ENCODE data around the gene RBFOX2.

The RBFOX2 gene

DNA sequence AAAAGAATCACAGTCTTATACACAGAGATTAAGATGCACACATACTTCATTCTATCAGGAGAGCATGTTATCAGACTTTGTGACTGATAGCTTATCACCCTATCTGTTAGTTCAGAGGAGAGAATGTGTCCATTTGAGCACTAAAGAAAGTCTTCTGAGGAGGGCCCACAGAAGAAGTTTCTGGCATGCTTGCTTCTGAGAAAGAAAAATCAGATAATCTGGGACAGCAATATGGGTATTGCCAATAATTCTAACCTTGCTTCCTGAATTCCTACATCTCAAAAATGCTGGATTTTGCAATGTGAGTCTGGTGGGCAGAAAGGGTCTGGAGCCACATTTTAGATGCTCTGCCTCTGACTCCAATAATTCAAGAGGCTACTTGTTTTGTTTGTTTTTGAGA, 128.9 kb downstream of the RBFOX2 start:
- DNase-seq (ENCODE audit: low read depth in 2 of 2), result no peak

DNA sequence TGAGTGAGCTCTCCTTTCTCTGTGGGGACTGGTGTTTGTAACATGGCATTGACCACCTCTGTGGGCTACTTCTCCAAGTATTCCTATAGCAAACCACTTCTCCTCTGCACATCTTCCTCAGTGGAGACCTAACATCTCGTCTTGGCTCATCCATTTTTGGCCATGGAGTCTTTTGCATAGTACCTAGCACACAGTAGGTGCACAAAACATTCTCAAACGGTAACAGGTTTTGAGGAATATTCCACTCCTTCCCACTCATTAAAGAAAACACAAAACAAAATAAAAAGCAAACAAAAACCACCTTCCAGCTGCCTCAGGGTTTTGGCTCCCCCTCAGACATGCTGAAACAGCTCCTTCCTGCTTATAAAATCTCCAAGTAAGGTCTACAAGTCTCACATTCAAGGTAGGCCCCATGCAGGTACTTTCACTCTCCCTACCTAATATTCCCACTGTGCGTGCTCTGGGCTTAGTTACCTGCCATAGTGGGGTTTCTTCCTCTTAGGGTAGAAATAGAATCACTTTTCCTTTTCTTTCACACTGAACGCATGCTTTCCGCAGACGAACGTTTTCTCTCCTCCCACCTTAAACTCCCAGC, 132.4 kb downstream of the RBFOX2 start:
- DNase-seq (ENCODE audit: low read depth in 2 of 2), result no peak

DNA sequence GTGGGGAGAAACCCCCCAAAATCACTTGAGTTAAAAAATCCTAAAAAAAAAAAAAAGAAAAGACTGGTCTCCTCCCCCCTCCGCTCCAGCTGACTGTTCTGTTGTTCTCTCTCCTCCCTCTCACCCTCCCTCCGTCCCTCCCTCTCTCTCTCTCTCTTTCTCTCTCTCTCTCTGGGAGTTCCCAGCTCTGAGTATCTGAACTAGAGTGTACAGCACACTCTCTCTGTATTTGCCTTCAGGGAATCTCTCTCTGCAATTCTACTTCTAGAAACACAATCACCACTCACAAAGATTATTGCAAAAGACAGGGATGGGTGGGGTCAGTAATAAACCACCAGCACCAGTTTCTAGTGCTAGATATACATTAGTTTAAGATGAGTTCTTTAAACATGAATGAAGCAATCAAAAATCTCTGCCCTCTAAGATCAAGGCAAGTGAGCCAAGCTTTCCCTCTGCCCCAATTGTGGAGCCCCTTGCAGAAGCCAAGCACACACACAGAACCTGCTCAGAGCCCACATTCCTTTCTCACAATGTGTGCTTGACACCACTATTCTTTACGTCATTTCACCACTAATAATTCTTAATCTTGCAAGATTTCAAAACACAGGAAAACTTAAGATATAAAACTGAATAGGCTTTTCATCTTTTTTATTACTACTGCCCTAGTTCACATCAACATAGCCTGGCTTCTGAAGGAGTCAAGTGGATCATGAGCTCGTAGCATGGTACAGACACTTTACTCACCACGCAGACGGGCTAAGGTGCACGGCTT, 133.5 kb downstream of the RBFOX2 start:
- no peak for DNase-seq (ENCODE audit: low read depth in 2 of 2)

DNA sequence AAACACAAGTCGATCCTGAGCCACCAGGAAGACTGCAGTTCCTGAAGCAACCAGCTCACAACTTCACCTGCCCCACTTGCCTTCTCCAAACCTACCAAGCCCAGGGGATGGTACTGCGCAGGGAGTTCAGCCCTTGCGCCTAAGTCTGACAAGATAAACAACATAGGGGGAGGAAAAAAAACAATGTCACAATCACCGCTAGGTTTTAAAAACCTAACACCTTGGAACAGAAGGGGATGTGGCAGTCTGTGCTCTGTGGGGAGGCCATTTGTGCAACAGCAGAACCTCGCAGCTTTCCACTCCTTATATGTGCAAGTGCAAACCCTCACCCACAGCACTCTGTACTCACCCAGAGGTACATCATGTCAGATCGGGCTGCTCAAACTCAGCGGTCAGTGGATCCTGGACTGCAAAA, 134.2 kb downstream of the RBFOX2 start:
- DNase-seq (ENCODE audit: low read depth in 2 of 2), result no peak

DNA sequence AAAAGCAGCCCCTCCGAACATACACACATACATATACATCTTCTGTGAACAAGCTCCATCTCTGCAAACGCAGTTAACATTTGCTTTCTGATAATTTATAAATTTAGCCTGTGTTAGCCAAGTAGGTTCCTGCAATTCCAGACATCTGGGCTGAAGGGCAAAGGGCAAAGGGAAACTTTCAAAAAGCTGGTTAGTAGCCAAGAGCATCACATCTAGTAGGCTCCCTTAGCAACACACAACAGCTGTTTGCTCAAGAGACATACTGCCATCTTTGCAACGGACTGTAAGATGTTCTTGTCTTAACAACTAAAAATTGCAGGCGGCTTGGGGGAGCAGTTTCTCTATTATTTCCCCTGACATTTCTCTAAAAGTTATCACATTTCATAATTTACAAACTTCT, 134.9 kb downstream of the RBFOX2 start:
- DNase-seq (ENCODE audit: low read depth in 2 of 2), result no peak

DNA sequence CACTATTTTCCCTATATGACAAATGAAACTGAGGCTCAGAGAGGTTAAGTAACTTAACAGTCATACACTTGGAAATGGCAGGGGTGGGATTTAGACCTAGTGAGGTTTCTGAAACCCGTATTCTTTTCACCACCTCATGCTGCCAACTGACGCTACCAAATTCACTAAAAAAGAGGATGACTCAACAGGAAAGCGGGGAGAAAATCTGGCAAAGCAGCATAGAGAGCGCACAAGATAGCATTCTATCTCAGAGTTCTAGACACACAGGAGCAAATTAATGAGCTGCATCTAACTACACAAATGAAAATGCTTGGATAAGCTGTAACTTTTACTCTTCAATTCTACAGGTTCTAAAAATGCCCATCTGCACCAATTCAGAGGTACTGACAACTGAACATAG, 136.4 kb downstream of the RBFOX2 start:
- no peak for DNase-seq (ENCODE audit: low read depth in 2 of 2)

DNA sequence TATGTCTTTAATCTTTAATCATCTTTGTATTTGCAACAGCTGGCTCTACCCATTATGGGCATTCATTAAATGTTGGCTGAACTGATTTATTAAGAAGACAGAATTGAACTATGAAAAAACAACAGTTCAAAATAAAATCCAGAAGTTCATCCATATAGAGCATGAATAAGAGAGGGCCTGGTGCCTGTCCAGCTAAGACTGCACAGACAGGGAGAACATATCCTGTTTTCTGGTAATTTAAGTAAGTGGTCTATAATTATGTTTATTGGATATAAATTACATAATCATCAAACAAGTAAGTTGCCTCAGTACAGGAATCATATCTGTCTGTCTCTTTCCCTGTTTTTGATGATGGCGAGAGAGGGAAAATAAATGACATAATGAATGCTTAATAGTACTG, 137.2 kb downstream of the RBFOX2 start:
- DNase-seq (ENCODE audit: low read depth in 2 of 2), result no peak

DNA sequence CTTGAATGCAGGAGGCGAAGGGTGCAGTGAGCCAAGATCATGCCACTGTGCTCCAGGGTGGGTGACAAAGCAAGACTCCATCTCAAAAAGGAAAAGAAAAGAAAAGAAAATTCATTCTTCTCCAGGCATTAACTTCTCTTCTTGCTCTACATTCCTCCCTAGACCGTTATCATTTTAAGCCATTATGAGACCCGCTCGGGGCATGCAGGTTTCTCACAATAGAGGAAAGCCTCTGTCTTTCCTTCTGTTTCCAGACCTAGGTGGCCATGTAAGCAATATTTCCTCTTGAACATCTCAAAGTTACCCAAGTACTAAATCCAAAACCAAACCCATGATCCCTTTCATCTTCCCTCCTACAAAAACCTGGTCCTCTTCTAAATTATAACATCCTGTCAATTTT, 139.6 kb downstream of the RBFOX2 start:
- no peak for DNase-seq (ENCODE audit: low read depth in 2 of 2)

DNA sequence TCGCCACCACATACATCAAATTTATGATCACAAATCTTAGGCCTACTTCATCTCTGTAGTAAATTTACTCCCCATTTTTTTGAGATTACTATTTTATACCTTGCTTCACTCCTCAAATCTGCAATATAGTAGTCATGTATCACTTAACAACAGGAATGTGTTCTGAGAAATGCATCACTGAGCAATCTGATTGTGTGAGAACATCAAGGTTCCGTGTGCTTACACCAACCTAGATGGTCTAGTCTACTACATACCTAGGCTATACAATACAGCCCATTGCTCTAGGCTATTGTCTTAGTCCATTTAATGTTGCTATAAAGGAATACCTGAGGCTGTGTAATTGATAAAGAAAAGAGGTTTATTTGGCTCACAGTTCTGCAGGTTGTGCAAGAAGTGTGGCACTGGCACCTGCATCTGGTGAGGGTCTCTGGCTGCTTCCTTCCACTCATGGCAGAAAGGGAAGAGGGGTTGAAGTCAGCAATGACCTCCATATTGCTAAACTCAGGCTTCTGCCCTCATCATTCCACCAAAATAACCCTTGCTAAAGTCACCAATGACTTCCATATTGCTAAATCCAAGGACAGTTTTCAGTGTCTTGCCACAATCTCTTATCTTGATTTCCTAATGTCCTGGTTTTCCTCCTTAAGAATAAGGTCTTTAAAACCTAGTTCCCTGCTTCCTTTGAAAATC, 140.3 kb downstream of the RBFOX2 start:
- DNase-seq (ENCODE audit: low read depth in 2 of 2), result no peak

DNA sequence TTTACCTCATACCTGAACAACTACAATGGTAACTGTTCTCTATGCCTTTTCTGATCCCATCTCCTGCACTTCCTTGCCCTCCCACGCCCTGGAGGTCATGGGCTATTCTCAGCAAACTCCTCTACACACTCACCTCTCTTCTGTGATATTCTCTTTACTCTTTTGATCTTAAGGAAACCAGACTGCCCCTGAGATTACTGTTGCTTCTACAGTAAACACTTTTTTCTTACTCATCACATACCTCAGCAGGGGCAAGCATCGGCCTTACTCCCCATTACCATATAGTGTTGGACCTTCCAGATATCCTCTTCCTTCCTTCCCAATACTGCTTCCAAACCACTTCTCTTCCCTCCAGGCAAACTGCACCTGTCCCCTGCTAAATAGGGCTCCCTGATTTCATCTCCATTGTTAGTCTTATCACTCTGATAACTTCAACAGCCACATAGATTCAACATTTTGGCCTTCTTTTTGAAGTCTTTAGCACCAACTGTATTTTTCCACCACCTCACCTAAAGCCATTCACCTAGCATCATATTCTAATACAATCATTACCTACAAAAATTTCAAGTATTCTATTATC, 141.2 kb downstream of the RBFOX2 start:
- DNase-seq (ENCODE audit: low read depth in 2 of 2), result no peak

DNA sequence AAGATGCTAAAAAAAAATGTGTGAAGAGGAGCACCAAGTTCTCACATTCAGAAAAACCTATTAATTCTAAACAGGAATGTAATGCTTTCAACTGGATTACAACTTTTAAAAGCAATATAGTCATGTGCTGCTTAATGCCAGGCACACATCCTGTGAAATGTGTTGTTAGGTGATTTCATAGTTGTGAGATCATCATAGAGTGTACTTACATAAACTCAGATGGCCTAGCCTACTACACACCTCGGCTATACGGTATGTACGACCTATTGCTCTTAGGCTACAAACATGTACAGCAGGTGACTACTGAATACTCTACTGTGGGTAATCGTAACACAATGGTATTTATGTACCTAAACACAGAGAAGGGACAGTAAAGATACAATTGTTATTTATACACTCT, 142.3 kb downstream of the RBFOX2 start:
- DNase-seq (ENCODE audit: low read depth in 2 of 2), result no peak

DNA sequence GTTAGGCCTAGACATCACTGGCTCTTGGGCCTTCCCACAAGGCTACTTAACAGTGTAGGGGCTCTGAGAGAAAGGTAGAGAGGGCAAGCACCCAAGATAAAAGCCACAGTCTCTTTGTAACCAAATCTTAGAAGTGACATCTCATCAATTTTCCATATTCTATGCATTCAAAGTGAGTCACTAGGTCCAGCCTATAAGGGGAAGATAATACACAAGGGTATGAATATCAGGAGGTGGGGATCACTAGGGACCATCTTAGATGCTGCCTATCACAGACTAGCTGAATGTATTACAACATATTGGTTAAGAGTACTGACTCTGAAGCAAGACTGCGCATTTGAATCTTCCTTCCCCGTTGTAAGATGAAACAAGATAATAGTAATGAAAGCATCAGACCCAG, 144.1 kb downstream of the RBFOX2 start:
- DNase-seq (ENCODE audit: low read depth in 2 of 2), result no peak

DNA sequence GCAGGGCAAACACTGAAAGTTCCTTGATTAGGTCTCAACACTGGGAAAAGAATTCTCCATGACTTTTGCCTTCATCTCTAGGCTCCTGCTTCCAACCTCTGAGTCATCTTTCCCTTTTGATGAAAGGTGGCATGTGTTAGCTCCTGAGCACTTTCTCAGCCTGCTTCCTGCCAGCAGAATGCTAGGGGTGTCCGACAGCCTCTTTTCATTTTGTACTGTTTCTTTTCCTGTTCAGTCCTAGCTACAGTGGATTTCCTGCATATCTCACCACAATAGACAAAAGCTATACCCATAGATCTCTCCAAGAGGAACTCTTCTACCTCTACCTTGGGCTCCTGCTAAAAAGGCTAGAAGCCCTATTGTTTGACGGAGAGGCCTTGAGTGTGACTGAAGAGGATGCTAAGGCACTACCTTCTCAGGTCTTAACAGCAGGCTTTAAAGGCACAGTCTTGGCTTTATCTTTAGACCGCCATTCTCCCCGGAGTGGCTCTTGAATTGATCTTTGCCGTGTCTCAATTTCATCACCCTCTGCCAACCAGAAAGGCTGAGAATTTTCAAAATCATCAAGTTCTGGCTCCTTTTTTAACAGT, 145.5 kb downstream of the RBFOX2 start:
- DNase-seq (ENCODE audit: low read depth in 2 of 2), result no peak

DNA sequence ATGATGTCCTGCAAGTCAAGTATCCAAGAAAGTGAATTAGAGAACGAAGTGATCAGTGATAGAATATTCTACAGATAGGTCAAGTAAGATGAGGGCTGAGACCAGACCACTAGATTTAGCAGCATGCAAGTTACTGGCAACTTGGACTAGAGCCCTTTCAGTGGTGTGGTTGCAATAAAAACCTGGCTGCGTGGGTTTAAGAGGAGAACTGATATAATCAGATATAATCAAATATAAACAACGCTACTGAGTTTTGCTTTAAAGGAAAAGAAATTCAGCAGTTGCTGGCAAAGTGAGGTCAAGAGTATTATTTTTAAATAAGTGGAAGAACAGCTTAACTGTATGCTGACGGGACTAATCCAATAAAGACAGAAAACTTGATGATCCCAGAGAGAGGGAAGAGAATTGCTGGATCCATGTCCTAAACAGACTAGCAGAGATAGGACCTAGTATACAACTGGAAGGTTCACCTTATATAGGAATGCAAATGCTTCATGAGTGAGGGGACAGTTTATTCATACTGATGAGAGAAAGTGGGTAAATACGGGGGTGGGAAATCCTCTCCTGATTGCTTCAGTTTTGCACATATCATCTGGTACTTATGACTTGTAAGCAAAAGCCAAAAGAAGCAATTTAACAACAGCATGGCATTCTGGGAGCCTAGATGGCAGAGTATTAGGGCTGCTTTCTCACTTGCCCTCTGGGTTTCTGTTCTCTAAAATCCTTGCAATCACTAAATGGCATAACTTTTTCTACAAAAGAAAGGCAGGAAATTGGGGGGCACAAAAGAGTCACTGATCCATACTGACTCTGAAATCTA, 146.2 kb downstream of the RBFOX2 start:
- DNase-seq (ENCODE audit: low read depth in 2 of 2), result no peak

DNA sequence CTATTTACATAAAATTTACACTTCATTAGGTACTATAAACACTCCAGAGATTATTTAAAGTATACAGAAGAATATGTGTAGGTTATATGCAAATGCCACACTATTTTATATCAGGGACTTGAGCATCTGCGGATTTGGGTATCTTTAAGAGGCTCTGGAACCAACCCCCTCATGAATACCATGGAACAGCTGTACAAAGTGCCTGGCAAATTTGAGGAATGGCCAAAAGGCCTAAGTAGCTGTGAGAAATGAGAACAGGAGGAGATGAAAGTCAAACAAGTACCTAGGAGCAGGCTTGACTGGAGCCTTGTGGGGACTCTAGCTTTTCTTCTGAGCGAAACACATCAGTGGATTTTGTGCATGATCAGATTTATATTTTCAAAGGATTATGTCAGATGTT, 149.3 kb downstream of the RBFOX2 start:
- DNase-seq (ENCODE audit: low read depth in 2 of 2), result no peak

DNA sequence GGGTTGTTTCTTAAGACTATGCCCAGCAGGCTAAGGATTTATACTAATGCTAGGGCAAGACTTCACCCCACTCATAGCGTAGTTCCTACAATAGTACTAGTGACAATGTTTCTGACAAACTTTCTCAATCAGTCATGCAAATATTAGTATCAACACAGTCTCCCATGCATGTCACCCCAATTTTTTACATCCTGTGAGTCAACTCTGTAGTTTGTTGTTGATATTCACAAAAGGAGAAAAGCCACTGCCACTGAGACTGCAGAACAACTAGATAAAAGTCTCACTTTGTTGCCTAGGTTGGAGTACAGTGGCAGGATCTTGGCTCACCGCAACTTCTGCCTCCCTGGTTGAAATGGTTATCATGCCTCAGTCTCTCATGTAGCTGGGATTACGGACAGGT, 155.2 kb downstream of the RBFOX2 start:
- no peak for DNase-seq (ENCODE audit: low read depth in 2 of 2)

DNA sequence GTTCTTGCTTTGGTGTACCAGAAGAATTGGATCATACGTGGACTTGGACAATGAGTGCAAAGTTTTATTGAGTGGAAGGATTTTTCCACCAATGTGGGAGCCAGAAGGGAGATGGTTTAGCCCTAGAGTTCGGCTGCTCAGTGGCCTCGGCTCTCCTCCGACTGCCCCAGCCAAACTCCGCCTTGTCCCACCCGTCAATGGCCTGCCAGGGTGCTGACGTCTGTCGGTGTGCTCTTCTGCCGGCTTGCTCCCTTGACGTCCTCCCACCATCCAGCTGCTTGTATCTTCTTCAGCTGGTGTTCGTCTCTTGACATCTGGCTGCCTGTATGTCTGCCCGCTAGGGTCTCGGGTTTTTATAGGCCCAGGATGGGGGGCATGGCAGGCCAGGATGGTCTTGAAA, 156.2 kb downstream of the RBFOX2 start:
- DNase-seq (ENCODE audit: low read depth in 2 of 2), result no peak

DNA sequence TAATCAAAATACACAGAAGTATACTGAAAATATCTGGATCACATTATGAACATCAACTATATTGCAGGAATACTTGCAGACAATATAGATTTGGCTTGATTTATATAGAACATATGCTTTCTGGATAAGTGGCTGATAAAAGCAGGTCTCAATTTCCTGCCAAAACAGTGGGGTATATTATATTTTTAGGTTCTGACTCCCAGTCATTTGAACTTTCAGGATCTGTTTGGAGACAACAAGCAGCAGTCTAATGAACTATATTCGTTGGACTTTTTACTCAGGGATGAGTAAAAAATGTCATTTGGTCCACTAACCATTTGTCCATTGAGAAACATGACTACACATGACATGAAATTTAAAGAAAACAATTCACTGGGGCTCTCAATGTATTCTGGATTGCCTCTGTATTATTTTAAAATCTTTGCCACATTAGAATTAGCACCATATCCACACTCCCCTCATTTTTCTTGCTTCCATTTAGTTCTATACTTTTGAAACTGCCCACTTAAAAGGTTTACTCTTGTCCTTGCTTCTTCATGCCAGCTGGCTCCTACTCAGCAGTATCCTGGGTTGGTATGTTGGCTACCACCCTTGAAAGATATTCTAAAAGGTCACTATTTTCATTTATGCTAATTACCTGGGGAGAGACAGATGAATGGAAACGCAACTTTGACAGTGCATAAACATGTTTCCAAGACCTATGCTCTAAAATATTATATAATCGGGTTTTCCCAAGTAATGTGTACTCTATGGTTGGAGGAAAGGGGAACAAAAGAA, 157.9 kb downstream of the RBFOX2 start:
- no peak for DNase-seq (ENCODE audit: low read depth in 2 of 2)

DNA sequence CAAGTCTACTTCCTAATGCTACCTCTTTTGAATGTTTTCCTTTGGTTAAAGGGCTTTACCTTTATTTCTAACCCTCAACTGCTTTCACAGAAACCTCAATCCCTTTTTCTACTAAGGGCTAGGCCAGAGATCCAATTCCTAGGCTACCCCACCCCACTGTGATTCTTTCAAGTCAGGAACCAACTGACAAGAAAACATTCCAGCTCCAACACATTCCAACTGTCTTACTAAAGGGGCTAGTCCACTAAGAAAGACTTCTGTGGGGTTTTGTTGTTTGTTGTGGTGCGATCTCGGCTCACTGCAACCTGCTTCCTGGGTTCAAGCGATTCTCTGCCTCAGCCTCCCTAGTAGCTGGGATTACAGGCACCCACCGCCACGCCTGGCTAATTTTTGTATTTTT, 159.7 kb downstream of the RBFOX2 start:
- no peak for DNase-seq (ENCODE audit: low read depth in 2 of 2)

DNA sequence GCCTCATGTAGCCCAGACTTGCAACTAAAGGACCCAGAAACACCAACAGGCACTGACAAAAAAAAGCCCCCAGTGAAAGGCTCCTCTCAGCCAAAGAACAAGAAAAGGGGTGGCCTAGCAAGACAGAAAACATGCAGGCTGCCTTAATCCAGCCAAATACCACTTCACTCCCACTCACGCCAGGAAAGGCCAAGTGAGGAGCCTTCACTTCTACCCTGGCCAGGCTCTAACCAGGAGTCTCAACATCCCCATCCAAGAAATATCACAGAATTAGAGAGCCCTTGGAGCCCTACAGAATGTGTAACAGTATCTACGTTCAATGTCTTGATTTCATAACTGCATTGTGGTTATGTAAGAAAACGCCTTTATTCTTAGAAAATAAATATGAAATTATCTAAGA, 162.0 kb downstream of the RBFOX2 start:
- DNase-seq (ENCODE audit: low read depth in 2 of 2), result no peak
